Esophagus squamous epithelium (tissue), 5 donors: Measurements from ENCODE around the gene ATF2. TPM values are rescaled to one million over a fixed set of nuclear protein-coding genes. Genes with fewer than 3 reads are reported as not detected.

Experiments used
- DNase-seq: peaks from one replicate; lab custom pipeline; 2025; lab: John Stamatoyannopoulos, UW
- H3K27ac ChIP-seq, 4 donors: fragments of 200-600 bp; sonication (generic); one replicate each; pipeline ENCODE4 v1.5.1; 2016 to 2019; ENCODE audit warnings: mild to moderate bottlenecking in 1 of 4
- H3K27me3 ChIP-seq, 4 donors: fragments of 200-600 bp; sonication (generic); 1 replicate in 3 of 4; 2 replicates in 1 of 4; pipeline versions ENCODE4 v1.5.1 to v1.6.0; 2017 to 2021; ENCODE audit warnings: antibody characterized with exemption in 1 of 4
- H3K36me3 ChIP-seq, 3 donors: fragments of 200-600 bp; sonication (generic); one replicate each; pipeline ENCODE4 v1.5.1; 2016 to 2019
- H3K4me1 ChIP-seq, 3 donors: fragments of 200-600 bp; sonication (generic); one replicate each; pipeline ENCODE4 v1.5.1; 2017 to 2019
- H3K4me3 ChIP-seq, 4 donors: fragments of 200-600 bp; sonication (generic); 1 replicate in 3 of 4; 2 replicates in 1 of 4; pipeline ENCODE4 v1.5.1; 2016 to 2019; ENCODE audit warnings: mild to moderate bottlenecking in 2 of 4, moderate library complexity in 1 of 4
- H3K9me3 ChIP-seq, 3 donors: fragments of 200-600 bp; sonication (generic); one replicate each; pipeline ENCODE4 v1.5.1; 2016 to 2019
- CTCF ChIP-seq, 6 experiments: fragments of 450-650 bp in 4 of 6; fragments of 200-600 bp in 2 of 6; sonication (generic) in 2 of 6; IDR thresholded peaks; one replicate each; pipeline ENCODE4 v1.5.1; 2016 to 2019; ENCODE audit warnings: antibody characterized with exemption in 6 of 6, mild to moderate bottlenecking in 4 of 6, moderate library complexity in 4 of 6
- POLR2A ChIP-seq, 4 donors: fragments of 450-650 bp; IDR thresholded peaks; one replicate each; pipeline ENCODE4 v1.6.1; 2017; ENCODE audit warnings: antibody characterized with exemption in 4 of 4, mild to moderate bottlenecking in 4 of 4, moderate library complexity in 3 of 4
- WGBS, 2 donors: methylation state at CpG; one replicate each; pipeline ENCODE4 v1.1.5; 2018; 5-methylcytosine and 5-hydroxymethylcytosine counted together
- intact Hi-C: fragments of 100-400 bp; cut with DNase I; formaldehyde crosslinking; loops from one replicate; pipeline ENCODE4 v1.15.0; 2022
- total RNA-seq, 4 donors: library from RNA; depleted of rRNA; stranded (reverse); fragments of >200 nt; gene quantifications; one replicate each; pipeline ENCODE4 v1.1.0, GENCODE V29; 2016
- donor health status: DM: yes; HTN: yes; CAD: no.

ATF2 gene
- total RNA-seq, 4 donors from 2014 or later = 9.9 to 40.1 (median 18.0) TPM

GRCh38 chr2:175143191-175143590 lies 24.8 kb downstream of the ATF2 start:
- TF ChIP-seq POLR2A (IDR thresholded peaks at IDR 0.05) (no peak), CTCF (IDR thresholded peaks at IDR 0.05) (no peak)
- WGBS, 2 donors = 98 to 100% methylated on average over 1 of the region's 1 CpG
- no peak overlapping the region for H3K4me3 ChIP-seq
- no peaks in the 10 kb centered on the region for H3K4me1 ChIP-seq
- DNase-seq = no peak
- H3K27me3 ChIP-seq = no peaks in the 10 kb centered on the region
- H3K36me3 ChIP-seq = peaks cover 0 to 15% (median 0%) of the 10 kb centered on the region in 3 donors
- no peak overlapping the region for H3K27ac ChIP-seq
- no peaks in the 10 kb centered on the region for H3K9me3 ChIP-seq
- intact Hi-C loops = no loop called here

DNA sequence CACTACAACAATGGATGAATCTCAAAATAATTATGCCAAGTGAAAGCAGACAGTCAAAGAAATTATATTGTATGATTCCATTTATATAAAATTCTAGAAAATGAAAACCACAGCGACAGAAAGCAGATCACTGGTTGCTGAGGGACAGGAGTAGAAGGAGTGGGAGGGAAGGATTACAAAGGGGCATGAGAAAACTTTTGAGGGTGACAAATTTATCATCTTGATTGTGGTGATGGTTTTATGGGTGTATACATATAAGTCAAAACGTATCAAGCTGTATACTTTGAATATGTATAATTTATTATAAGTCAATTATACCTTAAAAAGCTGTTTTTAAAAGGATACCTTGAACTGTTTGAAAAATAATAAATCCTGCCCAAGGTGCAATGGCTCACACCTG lies 27.7 kb downstream of the ATF2 start:
- Histone ChIP-seq H3K27me3 (no peaks in the 10 kb centered on the region), H3K27ac (no peak overlapping the region), H3K9me3 (no peaks in the 10 kb centered on the region), H3K4me1 (no peaks in the 10 kb centered on the region), H3K4me3 (no peak overlapping the region), H3K36me3 (peaks cover 0 to 9% (median 0%) of the 10 kb centered on the region in 3 donors)
- no peak for TF ChIP-seq CTCF (IDR thresholded peaks at IDR 0.05)
- no peak for TF ChIP-seq POLR2A (IDR thresholded peaks at IDR 0.05)
- intact Hi-C loops = no loop called here
- WGBS, 2 donors = 66 to 72% methylated on average over 2 of the region's 2 CpGs
- DNase-seq = no peak

DNA sequence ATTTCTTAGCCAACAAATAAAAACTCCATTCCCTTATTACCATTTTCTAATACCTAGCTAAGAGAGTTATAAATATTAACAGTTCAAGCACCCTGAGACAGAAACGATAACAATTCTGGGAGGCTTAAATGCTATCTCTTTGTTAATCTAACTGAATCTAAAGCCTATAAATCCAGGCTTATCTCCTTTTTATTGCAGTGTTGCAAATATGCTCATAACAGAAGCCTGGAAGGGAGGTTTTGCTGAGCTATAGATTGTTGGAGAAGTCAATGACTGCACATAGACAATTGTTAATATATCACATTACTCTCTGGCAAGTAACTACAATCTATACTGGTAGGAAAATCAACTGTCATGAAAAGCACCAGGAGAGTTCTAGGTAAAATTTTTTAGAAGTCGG lies 30.2 kb downstream of the ATF2 start:
- intact Hi-C loops = no loop called here
- 90 to 95% methylated on average over 2 of the region's 2 CpGs for WGBS, 2 donors
- Histone ChIP-seq H3K4me3 (no peak overlapping the region), H3K4me1 (no peaks in the 10 kb centered on the region), H3K27ac (no peak overlapping the region), H3K9me3 (no peaks in the 10 kb centered on the region), H3K36me3 (peaks cover 0 to 22% (median 0%) of the 10 kb centered on the region in 3 donors), H3K27me3 (no peaks in the 10 kb centered on the region)
- no peak for DNase-seq
- TF ChIP-seq CTCF (IDR thresholded peaks at IDR 0.05) (no peak), POLR2A (IDR thresholded peaks at IDR 0.05) (no peak)

GRCh38 chr2:175136334-175137215 lies 31.4 kb downstream of the ATF2 start:
- Histone ChIP-seq H3K9me3 (no peaks in the 10 kb centered on the region), H3K27me3 (no peaks in the 10 kb centered on the region), H3K4me1 (no peaks in the 10 kb centered on the region), H3K27ac (no peak overlapping the region), H3K36me3 (peaks cover 0 to 25% (median 0%) of the 10 kb centered on the region in 3 donors), H3K4me3 (no peak overlapping the region)
- intact Hi-C loops = no loop called here
- TF ChIP-seq POLR2A (IDR thresholded peaks at IDR 0.05) = no peak
- no peak for TF ChIP-seq CTCF (IDR thresholded peaks at IDR 0.05)
- no peak for DNase-seq

DNA sequence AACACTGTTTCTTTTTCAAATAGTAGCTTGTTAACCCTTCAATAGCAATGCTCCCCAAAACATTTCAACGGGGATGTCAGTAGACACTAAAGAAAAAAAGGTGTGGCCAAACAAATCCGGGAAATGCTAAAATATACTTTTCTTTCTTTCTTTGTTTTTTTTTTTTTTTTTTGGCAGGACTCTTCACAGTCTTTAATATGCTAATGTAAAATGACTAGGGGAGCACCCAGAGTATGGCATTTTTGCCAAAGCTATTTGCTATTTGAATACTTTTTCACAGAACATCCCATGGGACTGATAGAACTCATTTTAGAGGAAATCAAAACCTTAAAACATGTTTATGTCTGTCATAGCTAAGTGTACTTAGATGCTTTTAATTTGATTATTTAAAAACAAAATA lies 32.1 kb downstream of the ATF2 start:
- 63 to 76% methylated on average over 2 of the region's 2 CpGs for WGBS, 2 donors
- Histone ChIP-seq H3K9me3 (no peaks in the 10 kb centered on the region), H3K27me3 (no peaks in the 10 kb centered on the region), H3K4me1 (no peaks in the 10 kb centered on the region), H3K36me3 (peaks cover 0 to 25% (median 0%) of the 10 kb centered on the region in 3 donors), H3K27ac (no peak overlapping the region), H3K4me3 (no peak overlapping the region)
- intact Hi-C loops = no loop called here
- no peak for DNase-seq
- TF ChIP-seq CTCF (IDR thresholded peaks at IDR 0.05) (no peak), POLR2A (IDR thresholded peaks at IDR 0.05) (no peak)
